Stimulated activated CD4-positive, alpha-beta T cell treated with anti-CD3 and anti-CD28 coated beads, Interleukin-2, amount 100 ng/mL, for 48 hours (primary cell): Measurements from ENCODE around the gene ARSB.
"Not testable (repeated sequence)": the region's sequence is repeated elsewhere in the genome, so short reads cannot be mapped to it uniquely, and the experiment has no call there.

Experiments used
- DNase-seq, 2 donors: peaks; one replicate each; pipeline ENCODE4 v3.0.0-alpha.2; 2020

The ARSB gene

GRCh38 chr5:78895616-78896015 lies 89.5 kb downstream of the ARSB start:
- no peak for DNase-seq

GRCh38 chr5:78893940-78894677 lies 91.0 kb downstream of the ARSB start:
- DNase-seq = no peak

- no peak for DNase-seq
Observed at GRCh38 chr5:78890667-78891379, 94.3 kb downstream of the ARSB start.

DNA sequence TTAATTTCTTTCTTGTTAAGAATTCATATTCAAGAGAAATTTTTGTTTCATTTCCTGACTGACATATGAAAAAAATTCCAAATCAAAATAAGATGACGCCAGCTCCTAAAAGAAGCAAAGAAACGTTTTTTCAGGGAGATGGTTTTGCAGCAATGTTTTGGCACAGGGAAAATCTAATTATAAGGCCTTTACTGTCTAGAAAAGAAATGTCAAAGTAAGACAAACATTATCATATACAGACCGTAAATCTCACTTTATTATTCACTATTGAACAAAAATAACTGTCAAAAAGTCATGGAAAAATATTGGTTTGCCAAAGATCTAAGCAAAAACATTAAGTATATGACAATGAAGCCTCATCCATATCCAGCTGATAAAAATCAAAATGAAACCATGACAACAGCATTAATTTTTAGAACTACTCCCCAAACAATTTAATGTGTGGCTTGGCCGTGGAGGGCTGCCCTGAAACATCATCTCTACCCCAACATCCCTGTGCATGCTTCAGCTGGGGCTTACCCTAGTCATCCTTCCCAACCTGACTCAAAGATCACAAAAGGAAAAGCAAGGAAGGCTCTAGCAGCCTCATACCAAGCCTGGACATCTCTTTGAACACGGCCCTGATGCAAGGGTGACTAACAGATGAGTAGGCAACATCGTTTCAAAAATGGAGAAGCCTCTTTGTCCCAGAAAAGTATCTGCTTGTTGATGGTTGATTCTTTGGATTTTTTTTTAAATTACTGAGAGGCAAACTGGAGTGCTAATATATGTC lies 95.6 kb downstream of the ARSB start:
- DNase-seq = no peak

DNA sequence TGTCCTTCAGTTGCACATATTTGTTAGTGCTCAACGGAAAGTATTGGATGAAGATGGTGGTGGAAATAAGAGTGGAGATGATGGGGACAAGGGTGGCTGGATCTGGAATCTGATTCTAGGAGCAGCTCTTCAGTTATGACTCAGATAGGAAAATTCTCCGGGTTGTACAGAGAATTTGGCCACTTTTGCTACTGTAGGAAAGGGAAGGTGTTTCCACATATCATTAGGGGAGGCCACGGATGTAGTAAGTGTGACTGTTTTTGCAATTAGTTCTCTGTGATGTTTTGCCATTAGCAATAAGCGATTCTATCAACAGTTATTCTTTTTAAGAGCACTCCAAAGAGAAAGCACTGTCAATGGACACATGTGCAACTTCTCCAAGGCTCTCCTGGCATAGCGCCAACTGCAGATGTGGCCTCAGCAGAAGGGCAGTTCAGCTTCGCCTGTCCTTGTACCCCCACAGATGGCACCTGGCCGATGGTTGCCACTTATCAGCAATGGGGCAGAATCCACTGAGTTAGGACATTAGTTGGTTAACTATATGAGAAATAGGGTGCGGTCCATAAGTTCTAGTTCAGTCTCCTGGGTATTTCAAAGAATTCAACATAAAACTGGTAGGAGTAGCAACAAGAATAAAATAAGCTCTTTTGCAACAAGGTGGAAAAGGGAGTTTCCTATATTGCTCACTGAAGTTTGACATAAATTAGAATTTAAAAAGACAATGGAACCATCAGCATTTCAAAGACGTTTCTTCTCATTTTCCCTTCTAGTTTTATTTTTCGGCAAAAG lies 96.3 kb downstream of the ARSB start:
- no peak for DNase-seq

DNA sequence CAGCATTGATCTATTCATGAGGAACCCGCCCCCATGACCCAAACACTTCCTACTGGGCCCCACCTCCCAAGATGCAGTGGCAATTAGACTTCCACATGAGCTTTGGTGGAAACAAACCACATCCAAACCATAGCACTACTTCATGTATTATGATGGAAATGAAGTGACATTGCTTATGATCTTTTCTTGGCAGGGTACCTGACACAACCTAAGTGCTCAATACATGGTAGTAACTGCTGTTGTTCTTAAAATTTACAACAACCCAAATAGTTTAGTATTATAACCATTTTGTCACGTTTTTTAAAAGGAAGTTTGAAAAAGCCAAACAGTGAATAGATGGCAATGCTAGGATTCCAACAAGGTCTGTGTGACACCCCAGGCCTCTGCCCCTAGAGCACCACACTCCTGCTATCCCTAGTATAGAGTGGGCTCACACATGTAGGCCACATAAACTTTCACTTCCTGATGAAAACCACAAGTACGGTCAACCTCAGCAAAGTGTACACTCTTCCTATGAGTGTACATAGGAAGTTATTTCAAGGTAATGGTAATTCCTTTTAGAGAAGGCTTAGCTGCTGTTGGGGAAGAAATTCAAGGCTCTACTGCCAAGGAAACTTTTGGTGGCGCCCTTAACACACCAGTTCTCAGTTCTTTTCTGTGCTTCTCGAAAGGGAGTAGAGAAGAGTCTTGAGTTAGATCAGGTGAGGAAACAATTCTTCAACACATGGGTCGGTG lies 97.6 kb downstream of the ARSB start:
- DNase-seq = no peak

GRCh38 chr5:78886341-78887230 lies 98.5 kb downstream of the ARSB start:
- DNase-seq = no peak

DNA sequence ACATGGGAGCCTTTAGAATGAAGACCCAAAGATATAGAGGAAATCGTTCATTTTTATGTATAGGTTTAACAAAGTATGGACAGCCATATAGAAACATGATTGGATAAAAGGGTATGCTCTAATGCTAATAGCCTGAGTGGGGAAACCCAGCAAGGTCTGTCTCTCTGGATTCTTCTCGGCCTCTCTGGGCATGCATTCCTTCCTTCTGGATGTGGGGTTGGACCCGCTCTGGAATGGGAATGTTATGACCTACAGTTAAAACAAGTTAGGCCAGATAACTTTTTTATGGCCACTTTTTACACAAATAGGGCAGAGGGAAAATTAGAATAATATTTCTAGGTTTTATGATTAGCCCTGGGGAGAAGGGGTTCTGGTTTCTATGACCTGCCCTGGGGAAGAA lies 103.2 kb downstream of the ARSB start:
- no peak for DNase-seq

GRCh38 chr5:78879516-78879915 lies 105.6 kb downstream of the ARSB start:
- DNase-seq = no peak

DNA sequence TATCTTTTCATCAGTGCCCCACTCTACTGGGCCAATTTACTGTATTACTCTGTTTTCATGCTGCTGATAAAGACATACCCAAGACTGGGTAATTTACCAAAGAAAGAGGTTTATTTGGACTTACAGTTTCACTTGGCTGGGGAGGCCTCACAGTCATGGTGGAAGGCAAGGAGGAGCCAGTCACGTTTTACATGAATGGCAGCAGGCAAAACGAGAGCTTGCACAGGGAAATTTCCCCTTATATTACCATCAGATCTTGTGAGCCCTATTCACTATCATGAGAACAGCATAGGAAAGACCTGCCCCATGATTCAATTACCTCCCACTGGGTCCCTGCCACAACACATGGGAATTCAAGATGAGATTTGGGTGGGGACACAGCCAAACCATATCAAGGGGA lies 119.0 kb downstream of the ARSB start:
- not testable (repeated sequence) for DNase-seq

- no peak for DNase-seq
Observed at GRCh38 chr5:78858364-78858763, 126.7 kb downstream of the ARSB start.

GRCh38 chr5:78855026-78855425 lies 130.1 kb downstream of the ARSB start:
- DNase-seq = no peak

DNA sequence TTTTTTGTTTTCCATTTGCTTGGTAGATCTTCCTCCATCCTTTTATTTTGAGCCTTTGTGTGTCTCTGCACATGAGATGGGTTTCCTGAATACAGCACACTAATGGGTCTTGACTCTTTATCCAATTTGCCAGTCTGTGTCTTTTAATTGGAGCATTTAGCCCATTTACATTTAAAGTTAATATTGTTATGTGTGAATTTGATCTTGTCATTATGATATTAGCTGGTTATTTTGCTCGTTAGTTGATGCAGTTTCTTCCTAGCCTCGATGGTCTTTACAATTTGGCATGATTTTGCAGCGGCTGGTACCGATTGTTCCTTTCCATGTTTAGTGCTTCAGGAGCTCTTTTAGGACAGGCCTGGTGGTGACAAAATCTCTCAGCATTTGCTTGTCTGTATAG lies 133.2 kb downstream of the ARSB start:
- DNase-seq = not testable (repeated sequence)

DNA sequence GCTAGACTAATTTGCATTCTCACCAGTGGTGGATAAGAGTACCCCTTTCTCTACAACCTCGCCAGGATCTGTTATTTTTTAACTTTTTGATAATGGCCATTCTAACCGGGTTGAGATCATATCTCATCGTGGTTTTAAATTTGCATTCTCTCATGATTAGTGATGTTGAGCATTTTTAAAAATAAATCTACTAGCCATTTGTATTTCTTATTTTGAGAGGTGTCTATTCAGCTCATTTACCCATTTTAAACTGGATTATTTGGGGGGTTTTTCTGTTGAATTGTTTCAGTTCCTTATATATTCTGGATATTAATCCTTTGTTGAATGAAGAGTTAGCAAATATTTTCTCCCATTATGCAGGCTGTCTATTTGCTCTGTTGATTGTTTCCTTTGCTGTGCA lies 139.6 kb downstream of the ARSB start:
- no peak for DNase-seq

GRCh38 chr5:78843436-78843835 lies 141.7 kb downstream of the ARSB start:
- no peak for DNase-seq

GRCh38 chr5:78841767-78842166 lies 143.3 kb downstream of the ARSB start:
- DNase-seq = no peak

DNA sequence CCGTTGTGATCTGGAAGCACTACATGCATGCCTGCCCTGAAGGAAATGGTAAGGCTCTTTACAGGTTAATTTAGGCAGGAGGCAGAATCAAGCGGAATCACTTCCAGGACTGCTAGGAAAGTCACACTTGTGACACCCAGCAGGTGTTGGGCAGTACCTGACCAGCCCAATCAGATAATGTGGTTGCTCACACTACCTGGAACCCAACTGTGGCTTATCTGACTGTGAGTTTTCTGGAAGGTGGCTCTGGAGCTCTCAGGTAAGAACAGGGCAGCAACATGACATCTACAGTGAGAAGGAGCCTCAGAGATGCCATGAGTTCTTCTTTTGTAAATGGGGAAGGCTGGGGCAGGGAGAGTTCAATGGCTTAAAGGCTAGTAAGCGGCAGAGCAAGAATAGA lies 146.4 kb downstream of the ARSB start:
- no peak for DNase-seq

DNA sequence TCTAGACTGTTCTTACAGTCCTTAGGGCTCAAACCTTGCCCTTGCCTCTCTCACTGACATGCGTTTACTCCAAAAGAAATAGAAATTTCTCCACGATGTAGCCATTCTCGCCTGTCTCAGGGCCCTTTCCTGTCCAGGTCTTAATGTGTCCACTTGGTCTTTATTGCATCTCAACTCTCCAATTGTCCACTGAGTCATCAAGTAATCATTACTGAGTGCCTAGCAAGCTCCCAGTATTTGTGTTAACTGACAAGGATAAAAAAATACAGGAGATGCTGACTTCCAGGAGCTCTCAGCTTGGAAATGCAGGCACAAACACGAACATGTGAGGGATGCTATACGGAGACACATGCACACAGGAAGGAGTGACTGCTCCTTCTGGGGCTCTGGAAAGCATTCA lies 147.3 kb downstream of the ARSB start:
- no peak for DNase-seq

GRCh38 chr5:78835176-78835575 lies 149.9 kb downstream of the ARSB start:
- no peak for DNase-seq

DNA sequence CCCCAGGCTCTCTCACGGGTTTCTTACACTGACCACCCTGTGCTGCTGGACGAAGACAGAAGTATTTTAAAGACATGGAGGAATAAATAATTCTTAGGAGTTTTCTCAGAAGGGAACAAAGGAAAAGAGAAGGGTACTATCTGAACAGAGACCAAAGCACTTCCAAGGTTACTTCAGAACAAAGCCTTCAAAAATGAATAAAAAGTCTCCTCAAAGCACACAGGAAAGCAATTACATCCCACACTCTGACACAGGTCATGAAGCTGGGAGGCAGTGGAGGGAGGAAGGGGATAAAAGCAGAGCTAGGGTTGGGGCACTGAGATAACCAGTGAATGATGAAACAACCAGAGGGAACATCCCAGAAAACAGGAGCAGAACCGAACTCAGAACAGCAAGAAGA lies 151.8 kb downstream of the ARSB start:
- DNase-seq = no peak

DNA sequence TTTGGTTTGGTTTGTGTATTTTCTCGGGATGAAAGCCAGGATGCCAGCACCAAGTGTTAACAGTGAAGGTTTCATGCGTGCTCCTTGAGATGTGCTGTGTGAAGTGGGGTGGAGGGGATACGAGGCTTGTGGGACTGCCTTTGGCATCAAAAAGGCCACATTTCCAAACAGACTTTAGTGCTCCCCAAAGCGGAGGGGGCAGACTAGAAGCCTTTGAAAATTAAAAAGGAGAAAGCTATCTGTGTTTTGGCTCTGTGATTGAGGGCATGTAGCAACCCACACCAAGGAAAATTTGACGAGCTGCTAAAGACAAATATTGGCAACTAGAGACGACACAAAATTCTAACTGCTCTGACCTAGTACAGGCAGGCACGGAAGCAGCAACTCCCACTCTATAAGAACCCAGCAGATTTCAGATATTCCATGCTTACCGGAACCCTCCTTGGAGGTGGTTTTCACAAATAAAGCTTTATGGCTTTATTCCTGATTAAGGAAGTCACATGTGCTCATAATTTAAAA lies 154.5 kb downstream of the ARSB start:
- no peak for DNase-seq
